ENCODE results near the gene GDF3. TPM values are rescaled to one million over a fixed set of nuclear protein-coding genes. Genes with fewer than 3 reads are reported as not detected.
"Not testable (repeated sequence)": the region's sequence is repeated elsewhere in the genome, so short reads cannot be mapped to it uniquely, and the experiment has no call there.

The GDF3 gene
- total RNA-seq = not detected

- no peaks in the 10 kb centered on the region for H3K36me3 Mint-ChIP-seq
- H3K27me3 Mint-ChIP-seq = peaks cover 6% of the 10 kb centered on the region
- H3K9me3 Mint-ChIP-seq = no peaks in the 10 kb centered on the region
- H3K4me1 Mint-ChIP-seq = peaks cover 2% of the 10 kb centered on the region
- no peak within 1 kb of the TSS for H3K27ac Mint-ChIP-seq
- H3K4me3 Mint-ChIP-seq = no peak within 1 kb of the TSS
- no peak for DNase-seq
Observed at GRCh38 chr12:7695566-7696197, at the start of gene GDF3. Gene GDF3, minus strand, starts transcription at chr12:7695775. Its CDS starts 47 bp downstream, at chr12:7695728.

GRCh38 chr12:7732993-7733392 lies 37.4 kb upstream of the GDF3 start:
- DNase-seq = no peak
- Mint-ChIP-seq H3K27me3 (no peaks in the 10 kb centered on the region), H3K4me1 (no peaks in the 10 kb centered on the region), H3K36me3 (no peaks in the 10 kb centered on the region), H3K9me3 (no peaks in the 10 kb centered on the region), H3K27ac (no peak overlapping the region), H3K4me3 (no peak overlapping the region)

GRCh38 chr12:7731486-7731885 lies 35.9 kb upstream of the GDF3 start:
- Mint-ChIP-seq H3K4me1 (no peaks in the 10 kb centered on the region), H3K27me3 (no peaks in the 10 kb centered on the region), H3K27ac (no peak overlapping the region)

GRCh38 chr12:7730984-7731383 lies 35.4 kb upstream of the GDF3 start:
- not testable (repeated sequence) for H3K4me3 Mint-ChIP-seq, H3K9me3 Mint-ChIP-seq, H3K4me1 Mint-ChIP-seq, H3K27ac Mint-ChIP-seq, H3K36me3 Mint-ChIP-seq, DNase-seq, H3K27me3 Mint-ChIP-seq

More at GRCh38 chr12:7731486-7731885, 35.9 kb upstream of the GDF3 start:
- H3K36me3 Mint-ChIP-seq = no peaks in the 10 kb centered on the region
- no peak for DNase-seq
- H3K4me3 Mint-ChIP-seq = no peak overlapping the region
- no peaks in the 10 kb centered on the region for H3K9me3 Mint-ChIP-seq

- Mint-ChIP-seq H3K4me1 (no peaks in the 10 kb centered on the region), H3K27ac (no peak overlapping the region), H3K36me3 (no peaks in the 10 kb centered on the region), H3K4me3 (no peak overlapping the region), H3K9me3 (no peaks in the 10 kb centered on the region), H3K27me3 (no peaks in the 10 kb centered on the region)
- no peak for DNase-seq
Observed at GRCh38 chr12:7729746-7730145, 34.2 kb upstream of the GDF3 start.

- Mint-ChIP-seq H3K27ac (no peak overlapping the region), H3K36me3 (no peaks in the 10 kb centered on the region), H3K9me3 (no peaks in the 10 kb centered on the region), H3K4me3 (no peak overlapping the region), H3K27me3 (peaks cover under 1% of the 10 kb centered on the region), H3K4me1 (no peaks in the 10 kb centered on the region)
- no peak for DNase-seq
Observed at GRCh38 chr12:7723926-7724325, 28.4 kb upstream of the GDF3 start.

- H3K4me1 Mint-ChIP-seq = no peaks in the 10 kb centered on the region
- DNase-seq = no peak
- H3K27ac Mint-ChIP-seq = no peak overlapping the region
- peaks cover 7% of the 10 kb centered on the region for H3K27me3 Mint-ChIP-seq
- H3K36me3 Mint-ChIP-seq = no peaks in the 10 kb centered on the region
- no peaks in the 10 kb centered on the region for H3K9me3 Mint-ChIP-seq
- H3K4me3 Mint-ChIP-seq = no peak overlapping the region
Observed at GRCh38 chr12:7719946-7720730, 24.6 kb upstream of the GDF3 start.

GRCh38 chr12:7716381-7716780 lies 20.8 kb upstream of the GDF3 start:
- H3K36me3 Mint-ChIP-seq = no peaks in the 10 kb centered on the region
- no peaks in the 10 kb centered on the region for H3K9me3 Mint-ChIP-seq
- H3K4me3 Mint-ChIP-seq = no peak overlapping the region
- H3K4me1 Mint-ChIP-seq = no peaks in the 10 kb centered on the region
- peaks cover 7% of the 10 kb centered on the region for H3K27me3 Mint-ChIP-seq
- no peak overlapping the region for H3K27ac Mint-ChIP-seq
- DNase-seq = no peak

- Mint-ChIP-seq H3K27ac (no peak overlapping the region), H3K9me3 (no peaks in the 10 kb centered on the region), H3K36me3 (no peaks in the 10 kb centered on the region), H3K27me3 (peaks cover 3% of the 10 kb centered on the region), H3K4me1 (no peaks in the 10 kb centered on the region), H3K4me3 (no peak overlapping the region)
- no peak for DNase-seq
Observed at GRCh38 chr12:7712841-7713442, 17.4 kb upstream of the GDF3 start.

GRCh38 chr12:7711133-7711532 lies 15.6 kb upstream of the GDF3 start, which contains the start of gene DPPA3:
Gene DPPA3, plus strand, starts transcription at chr12:7711433. Its CDS starts 138 bp downstream, at chr12:7711571.
- Mint-ChIP-seq H3K36me3 (no peaks in the 10 kb centered on the region), H3K9me3 (no peaks in the 10 kb centered on the region), H3K4me3 (no peak within 1 kb of the TSS), H3K27me3 (no peaks in the 10 kb centered on the region), H3K27ac (no peak within 1 kb of the TSS), H3K4me1 (no peaks in the 10 kb centered on the region)
- no peak for DNase-seq

GRCh38 chr12:7709969-7710675 lies 14.5 kb upstream of the GDF3 start:
- Mint-ChIP-seq H3K27ac (no peak overlapping the region), H3K36me3 (no peaks in the 10 kb centered on the region), H3K4me1 (no peaks in the 10 kb centered on the region), H3K9me3 (no peaks in the 10 kb centered on the region), H3K27me3 (no peaks in the 10 kb centered on the region), H3K4me3 (no peak overlapping the region)
- no peak for DNase-seq

- H3K4me3 Mint-ChIP-seq = no peak overlapping the region
- DNase-seq = no peak
- H3K9me3 Mint-ChIP-seq = no peaks in the 10 kb centered on the region
- H3K4me1 Mint-ChIP-seq = no peaks in the 10 kb centered on the region
- H3K27me3 Mint-ChIP-seq = no peaks in the 10 kb centered on the region
- H3K36me3 Mint-ChIP-seq = no peaks in the 10 kb centered on the region
- H3K27ac Mint-ChIP-seq = no peak overlapping the region
Observed at GRCh38 chr12:7705846-7706245, 10.3 kb upstream of the GDF3 start.

- Mint-ChIP-seq H3K36me3 (no peaks in the 10 kb centered on the region), H3K27me3 (peaks cover 6% of the 10 kb centered on the region), H3K9me3 (no peaks in the 10 kb centered on the region), H3K4me3 (no peak overlapping the region), H3K4me1 (peaks cover 2% of the 10 kb centered on the region), H3K27ac (no peak overlapping the region)
- DNase-seq = no peak
Observed at GRCh38 chr12:7695237-7695560, 376 bp downstream of the GDF3 start.

GRCh38 chr12:7694556-7695236 lies 879 bp downstream of the GDF3 start:
- Mint-ChIP-seq H3K36me3 (no peaks in the 10 kb centered on the region), H3K4me3 (no peak overlapping the region), H3K27me3 (peaks cover 6% of the 10 kb centered on the region), H3K4me1 (peaks cover 2% of the 10 kb centered on the region), H3K9me3 (no peaks in the 10 kb centered on the region), H3K27ac (no peak overlapping the region)
- DNase-seq = no peak

- H3K9me3 Mint-ChIP-seq = no peaks in the 10 kb centered on the region
- H3K27me3 Mint-ChIP-seq = peaks cover 6% of the 10 kb centered on the region
- DNase-seq = no peak
- H3K4me1 Mint-ChIP-seq = peaks cover 2% of the 10 kb centered on the region
- no peaks in the 10 kb centered on the region for H3K36me3 Mint-ChIP-seq
- no peak overlapping the region for H3K27ac Mint-ChIP-seq
- no peak overlapping the region for H3K4me3 Mint-ChIP-seq
Observed at GRCh38 chr12:7693793-7694192, 1.8 kb downstream of the GDF3 start.
